ENCODE measurements around the gene HEXB.

DNA sequence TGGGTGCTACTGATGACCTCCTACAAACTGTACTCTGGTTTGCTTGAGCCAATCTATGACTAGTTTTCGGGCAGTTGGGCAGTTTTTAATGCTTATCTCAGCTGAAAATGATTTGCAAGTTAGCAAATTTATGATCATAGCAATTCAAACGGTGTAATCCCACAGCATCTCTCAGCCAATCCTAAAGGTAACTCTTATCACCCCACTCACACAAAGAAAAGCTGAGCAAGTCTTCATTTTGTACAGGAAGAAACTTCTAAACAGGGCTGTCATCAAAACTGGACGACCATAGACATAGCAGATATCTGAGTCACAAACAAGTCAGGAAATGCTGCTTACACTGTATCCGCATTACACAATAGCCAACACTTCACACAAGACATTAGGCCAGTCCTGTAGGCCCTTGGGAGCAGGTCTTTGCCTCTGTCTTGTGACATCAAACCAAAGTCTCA is 41.9 kb upstream of the HEXB start:
- TF ChIP-seq, protein P1, sequence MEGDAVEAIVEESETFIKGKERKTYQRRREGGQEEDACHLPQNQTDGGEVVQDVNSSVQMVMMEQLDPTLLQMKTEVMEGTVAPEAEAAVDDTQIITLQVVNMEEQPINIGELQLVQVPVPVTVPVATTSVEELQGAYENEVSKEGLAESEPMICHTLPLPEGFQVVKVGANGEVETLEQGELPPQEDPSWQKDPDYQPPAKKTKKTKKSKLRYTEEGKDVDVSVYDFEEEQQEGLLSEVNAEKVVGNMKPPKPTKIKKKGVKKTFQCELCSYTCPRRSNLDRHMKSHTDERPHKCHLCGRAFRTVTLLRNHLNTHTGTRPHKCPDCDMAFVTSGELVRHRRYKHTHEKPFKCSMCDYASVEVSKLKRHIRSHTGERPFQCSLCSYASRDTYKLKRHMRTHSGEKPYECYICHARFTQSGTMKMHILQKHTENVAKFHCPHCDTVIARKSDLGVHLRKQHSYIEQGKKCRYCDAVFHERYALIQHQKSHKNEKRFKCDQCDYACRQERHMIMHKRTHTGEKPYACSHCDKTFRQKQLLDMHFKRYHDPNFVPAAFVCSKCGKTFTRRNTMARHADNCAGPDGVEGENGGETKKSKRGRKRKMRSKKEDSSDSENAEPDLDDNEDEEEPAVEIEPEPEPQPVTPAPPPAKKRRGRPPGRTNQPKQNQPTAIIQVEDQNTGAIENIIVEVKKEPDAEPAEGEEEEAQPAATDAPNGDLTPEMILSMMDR (IDR thresholded peaks at IDR 0.05; ENCODE audit: low read depth, low read length, poor library complexity, severe bottlenecking): no peak
- no peak for TF ChIP-seq EZH2phosphoT487 (IDR thresholded peaks at IDR 0.05; ENCODE audit: borderline replicate concordance, low read length)

Measured in DOHH2 (cell line).